Transverse colon (tissue), 4 donors: ENCODE measurements around the gene SLK. TPM values are rescaled to one million over a fixed set of nuclear protein-coding genes. Genes with fewer than 3 reads are reported as not detected.

Experiments
- DNase-seq: peaks from one replicate; pipeline ENCODE4 v3.0.0-alpha.2; 2019
- H3K27ac ChIP-seq, 4 donors: fragments of 200-600 bp; sonication (generic); 2 replicates each; pipeline ENCODE4 v1.5.1; 2016 to 2018; ENCODE audit warnings: inconsistent platforms in 4 of 4
- H3K27me3 ChIP-seq: fragments of 200-600 bp; sonication (generic); 2 replicates; pipeline ENCODE4 v1.5.1; 2017; ENCODE audit warnings: inconsistent platforms
- H3K36me3 ChIP-seq, 4 donors: fragments of 200-600 bp; sonication (generic); 2 replicates each; pipeline ENCODE4 v1.5.1; 2017 to 2019; ENCODE audit warnings: inconsistent platforms in 4 of 4
- H3K4me1 ChIP-seq, 4 donors: fragments of 200-600 bp; sonication (generic); 2 replicates each; pipeline ENCODE4 v1.5.1; 2017 to 2020; ENCODE audit warnings: inconsistent platforms in 4 of 4
- H3K4me3 ChIP-seq, 4 donors: fragments of 200-600 bp; sonication (generic); 1 replicate in 1 of 4; 2 replicates in 3 of 4; pipeline versions ENCODE4 v1.5.1 to v1.6.1; 2017 to 2019; ENCODE audit warnings: inconsistent platforms in 4 of 4
- H3K9me3 ChIP-seq, 2 donors: fragments of 200-600 bp; sonication (generic); 2 replicates each; pipeline ENCODE4 v1.5.1; 2017 to 2019; ENCODE audit warnings: inconsistent platforms in 2 of 2
- EP300 ChIP-seq: sonication (generic); formaldehyde crosslinking; IDR thresholded peaks from one replicate; pipeline ENCODE4 v1.6.1; 2017; ENCODE audit warnings: antibody characterized with exemption, low read depth
- POLR2A ChIP-seq: fragments of 450-650 bp; IDR thresholded peaks from one replicate; pipeline ENCODE4 v1.6.1; 2016; ENCODE audit warnings: antibody characterized with exemption, mild to moderate bottlenecking, moderate library complexity
- POLR2AphosphoS5 ChIP-seq, 3 donors: sonication (generic); formaldehyde crosslinking; IDR thresholded peaks; one replicate each; pipeline ENCODE4 v1.6.1; 2016; ENCODE audit warnings: antibody characterized with exemption in 3 of 3
- WGBS, 2 donors: methylation state at CpG; one replicate each; pipeline ENCODE4 v1.1.5; 2018; ENCODE audit warnings: low coverage in 1 of 2; 5-methylcytosine and 5-hydroxymethylcytosine counted together
- in situ Hi-C, 4 donors: fragments of 200-750 bp; cut with MboI; loops; one replicate each; pipeline versions ENCODE4 v1.15.0 to v1.15.1; 2017; ENCODE audit warnings: low sequenced_read_pairs in 3 of 4, low pct_ligation_motif_present in 1 of 4, low pct_unique_long_range_greater_than_20kb in 1 of 4
- intact Hi-C: fragments of 100-400 bp; cut with DNase I; formaldehyde crosslinking; loops from one replicate; pipeline ENCODE4 v1.15.1; 2023; ENCODE audit warnings: low total_unique reads
- total RNA-seq, 4 donors: library from RNA; depleted of rRNA; stranded (reverse); fragments of >200 nt; gene quantifications; one replicate each; pipeline ENCODE4 v1.1.0, GENCODE V29; 2016
- TF ChIP-seq, protein P1 (sequence below), 5 experiments: fragments of 200-600 bp in 3 of 5; fragments of 450-650 bp in 2 of 5; sonication (generic) in 3 of 5; IDR thresholded peaks; 1 replicate in 2 of 5; 2 replicates in 3 of 5; pipeline ENCODE4 v1.5.1; 2016 to 2017; ENCODE audit warnings: antibody characterized with exemption in 5 of 5, inconsistent platforms in 3 of 5, mild to moderate bottlenecking in 2 of 5, moderate library complexity in 1 of 5

Gene SLK
- total RNA-seq, 4 donors from 2014 or later, result 33.2 to 76.4 (median 55.7) TPM

DNA sequence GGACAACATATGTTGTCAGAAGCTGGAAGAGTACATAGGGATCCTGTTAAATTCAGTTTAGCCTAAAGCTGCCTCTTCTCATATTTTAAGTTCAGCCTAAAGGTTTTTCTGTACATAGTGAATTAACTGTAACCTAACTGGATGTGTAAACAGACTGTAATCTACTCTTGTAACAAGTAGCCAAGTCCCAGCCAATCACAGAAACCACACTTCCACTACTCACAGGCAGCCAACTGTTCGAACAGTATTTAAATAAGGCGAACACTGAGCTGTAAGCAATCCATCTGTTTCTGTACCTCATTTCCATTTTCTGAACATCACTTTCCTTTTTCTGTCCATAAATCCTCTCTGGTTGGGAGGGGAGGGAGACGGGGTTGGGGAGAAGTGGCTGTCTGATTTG, 34.0 kb upstream of the SLK start:
- Histone ChIP-seq H3K27ac (no peak overlapping the region), H3K27me3 (no peaks in the 10 kb centered on the region), H3K4me3 (no peak overlapping the region), H3K9me3 (no peaks in the 10 kb centered on the region), H3K36me3 (no peaks in the 10 kb centered on the region), H3K4me1 (no peaks in the 10 kb centered on the region)
- TF ChIP-seq EP300 (no peak), POLR2AphosphoS5 (IDR thresholded peaks at IDR 0.05) (no peak), POLR2A (no peak)
- TF ChIP-seq, protein P1, sequence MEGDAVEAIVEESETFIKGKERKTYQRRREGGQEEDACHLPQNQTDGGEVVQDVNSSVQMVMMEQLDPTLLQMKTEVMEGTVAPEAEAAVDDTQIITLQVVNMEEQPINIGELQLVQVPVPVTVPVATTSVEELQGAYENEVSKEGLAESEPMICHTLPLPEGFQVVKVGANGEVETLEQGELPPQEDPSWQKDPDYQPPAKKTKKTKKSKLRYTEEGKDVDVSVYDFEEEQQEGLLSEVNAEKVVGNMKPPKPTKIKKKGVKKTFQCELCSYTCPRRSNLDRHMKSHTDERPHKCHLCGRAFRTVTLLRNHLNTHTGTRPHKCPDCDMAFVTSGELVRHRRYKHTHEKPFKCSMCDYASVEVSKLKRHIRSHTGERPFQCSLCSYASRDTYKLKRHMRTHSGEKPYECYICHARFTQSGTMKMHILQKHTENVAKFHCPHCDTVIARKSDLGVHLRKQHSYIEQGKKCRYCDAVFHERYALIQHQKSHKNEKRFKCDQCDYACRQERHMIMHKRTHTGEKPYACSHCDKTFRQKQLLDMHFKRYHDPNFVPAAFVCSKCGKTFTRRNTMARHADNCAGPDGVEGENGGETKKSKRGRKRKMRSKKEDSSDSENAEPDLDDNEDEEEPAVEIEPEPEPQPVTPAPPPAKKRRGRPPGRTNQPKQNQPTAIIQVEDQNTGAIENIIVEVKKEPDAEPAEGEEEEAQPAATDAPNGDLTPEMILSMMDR (IDR thresholded peaks at IDR 0.05), result no peak
- intact Hi-C loops (no loop called here), in situ Hi-C loops (no loop called here)
- 53 to 65% methylated on average over 3 of the region's 3 CpGs for WGBS, 2 donors
- no peak for DNase-seq

GRCh38 chr10:103933557-103934121, 33.3 kb upstream of the SLK start:
- Histone ChIP-seq H3K27ac (no peak overlapping the region), H3K4me1 (no peaks in the 10 kb centered on the region), H3K4me3 (no peak overlapping the region), H3K9me3 (no peaks in the 10 kb centered on the region), H3K27me3 (no peaks in the 10 kb centered on the region), H3K36me3 (no peaks in the 10 kb centered on the region)
- DNase-seq, result no peak
- TF ChIP-seq POLR2AphosphoS5 (IDR thresholded peaks at IDR 0.05) (no peak), EP300 (no peak), POLR2A (no peak)
- TF ChIP-seq, protein P1 (IDR thresholded peaks at IDR 0.05), result no peak
- intact Hi-C loops, result no loop called here
- in situ Hi-C loops, result no loop called here
- 71% methylated on average over 4 of the region's 4 CpGs; no CpG with 5 or more reads in 1 of the 2 donors for WGBS, 2 donors

DNA sequence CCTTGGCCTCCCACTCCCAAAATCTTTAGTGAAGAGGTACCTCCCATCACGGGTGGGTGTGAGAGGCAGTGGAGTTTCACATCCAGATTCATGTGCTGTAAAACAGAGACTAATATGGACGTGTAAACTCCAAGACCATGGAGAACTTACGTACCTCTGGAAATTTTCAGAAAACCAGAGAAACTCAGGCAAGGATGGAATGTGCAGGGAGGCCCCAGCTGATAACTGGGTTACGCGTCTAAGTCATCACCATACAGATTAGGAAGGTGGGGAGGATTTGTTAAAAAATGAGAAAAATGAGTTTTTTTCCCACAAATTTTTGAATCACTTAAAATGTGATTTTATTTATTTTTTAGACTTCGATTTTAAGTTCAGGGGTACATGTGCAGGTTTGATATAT, 32.6 kb upstream of the SLK start:
- H3K36me3 ChIP-seq, result no peaks in the 10 kb centered on the region
- H3K4me1 ChIP-seq, result no peaks in the 10 kb centered on the region
- H3K4me3 ChIP-seq, result no peak overlapping the region
- no peak for DNase-seq
- intact Hi-C loops, result no loop called here
- 83 to 90% methylated on average over 6 of the region's 6 CpGs for WGBS, 2 donors
- TF ChIP-seq, protein P1 (IDR thresholded peaks at IDR 0.05), result no peak
- no peak for TF ChIP-seq EP300
- no peak for TF ChIP-seq POLR2AphosphoS5 (IDR thresholded peaks at IDR 0.05)
- TF ChIP-seq POLR2A, result no peak
- in situ Hi-C loops, result no loop called here
- no peaks in the 10 kb centered on the region for H3K9me3 ChIP-seq
- no peaks in the 10 kb centered on the region for H3K27me3 ChIP-seq
- no peak overlapping the region for H3K27ac ChIP-seq

DNA sequence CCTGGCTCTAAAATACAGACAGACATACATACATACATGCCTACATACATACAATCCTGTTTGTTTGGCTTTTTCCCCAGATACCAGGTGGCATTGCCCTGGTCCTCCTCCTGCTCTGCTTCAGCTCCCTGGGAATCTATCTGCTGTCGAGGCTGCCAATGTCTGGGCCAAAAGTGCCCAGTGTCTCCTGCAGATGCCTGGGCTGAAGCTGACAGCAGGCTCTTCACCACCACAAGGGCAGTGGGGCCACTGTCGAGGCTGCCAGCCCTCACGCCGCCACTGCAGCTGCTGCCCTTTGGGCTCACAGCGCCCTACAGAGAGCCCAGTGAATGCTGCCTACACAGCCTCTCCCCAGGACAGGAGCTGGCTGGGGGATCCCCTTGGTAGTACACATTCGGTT, 30.9 kb upstream of the SLK start:
- no peaks in the 10 kb centered on the region for H3K9me3 ChIP-seq

More for the DNA sequence above, 30.9 kb upstream of the SLK start:
- intact Hi-C loops (no loop called here), in situ Hi-C loops (no loop called here)
- no peak overlapping the region for H3K27ac ChIP-seq
- H3K36me3 ChIP-seq, result no peaks in the 10 kb centered on the region
- no peaks in the 10 kb centered on the region for H3K27me3 ChIP-seq
- H3K4me1 ChIP-seq, result no peaks in the 10 kb centered on the region
- H3K4me3 ChIP-seq, result no peak overlapping the region
- TF ChIP-seq, protein P1 (IDR thresholded peaks at IDR 0.05), result no peak
- no peak for TF ChIP-seq POLR2A
- DNase-seq, result no peak
- 81 to 85% methylated on average over 4 to 6 of the region's 6 CpGs for WGBS, 2 donors
